GM23338 (cell line): ENCODE results near the gene PRPH2. TPM values are rescaled to one million over a fixed set of nuclear protein-coding genes. Genes with fewer than 3 reads are reported as not detected.

Experiments
- ATAC-seq: fragments of 200-7000 bp; cut with Tn5 transposase; 3 replicates; pipeline ENCODE4 v1.9.1; 2020
- DNase-seq: peaks from one replicate; pipeline ENCODE4 v3.0.0-alpha.2; 2015; ENCODE audit warnings: low spot score
- H2AFZ ChIP-seq: fragments of 200-600 bp; sonication (generic); 2 replicates; pipeline ENCODE4 v1.8.0; 2016; ENCODE audit warnings: antibody characterized with exemption, mild to moderate bottlenecking, moderate library complexity
- H3F3A ChIP-seq: fragments of 200-600 bp; sonication (generic); replicated peaks from 2 replicates; pipeline ENCODE4 v1.8.0; 2017; ENCODE audit warnings: antibody characterized with exemption, mixed run types, low read depth
- H3K27ac ChIP-seq: fragments of 200-600 bp; sonication (generic); 2 replicates; pipeline ENCODE4 v1.6.1; 2016; ENCODE audit warnings: low read depth
- H3K27me3 ChIP-seq: fragments of 200-600 bp; sonication (generic); 2 replicates; pipeline ENCODE4 v1.8.0; 2016; ENCODE audit warnings: mild to moderate bottlenecking, mixed run types, moderate library complexity; ENCODE audit not compliant: insufficient read depth
- H3K36me3 ChIP-seq: fragments of 200-600 bp; sonication (generic); 2 replicates; pipeline ENCODE4 v1.8.0; 2016; ENCODE audit warnings: mild to moderate bottlenecking; ENCODE audit not compliant: insufficient read depth
- H3K4me1 ChIP-seq: fragments of 200-600 bp; sonication (generic); 2 replicates; pipeline ENCODE4 v1.8.0; 2016; ENCODE audit warnings: mild to moderate bottlenecking, moderate library complexity; ENCODE audit not compliant: insufficient read depth
- H3K4me2 ChIP-seq: fragments of 200-600 bp; sonication (generic); 2 replicates; pipeline ENCODE4 v1.7.1; 2017; ENCODE audit warnings: mixed run types
- H3K4me3 ChIP-seq: fragments of 200-600 bp; sonication (generic); 2 replicates; pipeline ENCODE4 v1.6.1; 2016; ENCODE audit warnings: mixed run types
- H3K79me2 ChIP-seq: fragments of 200-600 bp; sonication (generic); replicated peaks from 2 replicates; pipeline ENCODE4 v1.8.0; 2017; ENCODE audit warnings: mild to moderate bottlenecking; ENCODE audit not compliant: insufficient read depth
- H3K9me2 ChIP-seq: fragments of 200-600 bp; sonication (generic); 2 replicates; pipeline ENCODE4 v1.8.0; 2017; ENCODE audit not compliant: insufficient read depth
- H4K20me1 ChIP-seq: fragments of 200-600 bp; sonication (generic); replicated peaks from 2 replicates; pipeline ENCODE4 v1.8.0; 2017; ENCODE audit warnings: mild to moderate bottlenecking; ENCODE audit not compliant: insufficient read depth
- H3K27ac Mint-ChIP-seq: 2 replicates; pipeline ENCODE4 v1.8.0; 2020; ENCODE audit warnings: inconsistent platforms, mild to moderate bottlenecking, moderate library complexity, mixed read lengths
- H3K27me3 Mint-ChIP-seq: 3 replicates; pipeline ENCODE4 v1.8.0; 2022; ENCODE audit warnings: low read depth, mild to moderate bottlenecking, moderate library complexity, mixed read lengths, inconsistent platforms; ENCODE audit not compliant: insufficient read depth, poor library complexity
- H3K36me3 Mint-ChIP-seq: 3 replicates; pipeline ENCODE4 v1.8.0; 2021; ENCODE audit warnings: low read depth, mild to moderate bottlenecking, inconsistent platforms, moderate library complexity, mixed read lengths
- H3K4me1 Mint-ChIP-seq: 3 replicates; pipeline ENCODE4 v1.8.0; 2020; ENCODE audit warnings: mild to moderate bottlenecking, inconsistent platforms, mixed read lengths
- H3K4me3 Mint-ChIP-seq: 3 replicates; pipeline ENCODE4 v1.8.0; 2021; ENCODE audit warnings: moderate library complexity, mild to moderate bottlenecking, inconsistent platforms, mixed read lengths
- H3K9me3 Mint-ChIP-seq: 3 replicates; pipeline ENCODE4 v1.8.0; 2020; ENCODE audit warnings: moderate library complexity, mild to moderate bottlenecking, inconsistent platforms, mixed read lengths
- CREB1 ChIP-seq: fragments of 250-450 bp; sonication (Bioruptor Pico); IDR thresholded peaks from 2 replicates; pipeline ENCODE4 v1.5.0; 2020; ENCODE audit warnings: low read depth, mild to moderate bottlenecking, moderate library complexity
- EZH2 ChIP-seq: fragments of 200-600 bp; sonication (generic); IDR thresholded peaks from one replicate; pipeline ENCODE4 v1.8.0; 2017; ENCODE audit warnings: antibody characterized with exemption, mild to moderate bottlenecking, low read depth; ENCODE audit not compliant: unreplicated experiment
- EZH2phosphoT487 ChIP-seq: fragments of 200-600 bp; sonication (generic); IDR thresholded peaks from one replicate; pipeline ENCODE4 v1.8.1; 2018; ENCODE audit warnings: antibody characterized with exemption; ENCODE audit not compliant: unreplicated experiment
- JUNB ChIP-seq: IDR thresholded peaks from one replicate; pipeline ENCODE4 v1.6.1; 2016; ENCODE audit warnings: antibody characterized with exemption; ENCODE audit not compliant: unreplicated experiment
- NANOG ChIP-seq: IDR thresholded peaks from 2 replicates; pipeline ENCODE4 v1.6.1; 2016; ENCODE audit warnings: antibody characterized with exemption, borderline replicate concordance
- POLR2AphosphoS5 ChIP-seq: IDR thresholded peaks from 2 replicates; pipeline ENCODE4 v1.6.1; 2016; ENCODE audit warnings: antibody characterized with exemption, low read depth
- STAT1 ChIP-seq: IDR thresholded peaks from one replicate; pipeline ENCODE4 v1.6.1; 2016; ENCODE audit warnings: antibody characterized with exemption; ENCODE audit not compliant: unreplicated experiment
- ZNF114 ChIP-seq: fragments of 250-450 bp; sonication (Bioruptor Pico); IDR thresholded peaks from 2 replicates; pipeline ENCODE4 v1.5.0; 2020; ENCODE audit warnings: mild to moderate bottlenecking, moderate library complexity
- ZNF331 ChIP-seq: fragments of 250-450 bp; sonication (Bioruptor Pico); IDR thresholded peaks from 2 replicates; pipeline ENCODE4 v1.5.0; 2020; ENCODE audit warnings: low read depth, mild to moderate bottlenecking, moderate library complexity
- polyA plus RNA-seq: library from polyadenylated mRNA; unstranded; fragments of >200 nt; fragmentation: Nextera tagmentation; extraction: Ambion mirVana; gene quantifications from 2 replicates; pipeline ENCODE4 v1.2.1, GENCODE V29; 2016
- total RNA-seq: library from RNA; depleted of rRNA; stranded (reverse); fragments of >200 nt; shearing (Covaris generic); gene quantifications from 2 replicates; pipeline ENCODE4 v1.2.3, GENCODE V29; 2014
- TF ChIP-seq, protein P1 (sequence below): IDR thresholded peaks from 2 replicates; pipeline ENCODE4 v1.6.1; 2016; ENCODE audit warnings: antibody characterized with exemption
- TF ChIP-seq, protein P2 (sequence below): fragments of 250-450 bp; sonication (Bioruptor Pico); IDR thresholded peaks from 2 replicates; pipeline ENCODE4 v1.5.0; 2020; ENCODE audit warnings: mild to moderate bottlenecking, moderate library complexity
- TF ChIP-seq, protein P3 (sequence below): IDR thresholded peaks from one replicate; pipeline ENCODE4 v1.6.1; 2018; ENCODE audit warnings: antibody characterized with exemption; ENCODE audit not compliant: unreplicated experiment
- TF ChIP-seq, protein P4 (sequence below), 2 experiments: fragments of 200-600 bp in 1 of 2; sonication (generic) in 1 of 2; conservative IDR thresholded peaks; 2 replicates each; pipeline versions ENCODE4 v1.5.1 to v1.6.1; 2016 to 2017; ENCODE audit warnings: antibody characterized with exemption in 2 of 2, low read depth in 2 of 2, mild to moderate bottlenecking in 2 of 2, moderate library complexity in 1 of 2

The PRPH2 gene
- total and polyA plus RNA-seq, 2 experiments from 2014 or later: 0.50 to 0.52 TPM

DNA sequence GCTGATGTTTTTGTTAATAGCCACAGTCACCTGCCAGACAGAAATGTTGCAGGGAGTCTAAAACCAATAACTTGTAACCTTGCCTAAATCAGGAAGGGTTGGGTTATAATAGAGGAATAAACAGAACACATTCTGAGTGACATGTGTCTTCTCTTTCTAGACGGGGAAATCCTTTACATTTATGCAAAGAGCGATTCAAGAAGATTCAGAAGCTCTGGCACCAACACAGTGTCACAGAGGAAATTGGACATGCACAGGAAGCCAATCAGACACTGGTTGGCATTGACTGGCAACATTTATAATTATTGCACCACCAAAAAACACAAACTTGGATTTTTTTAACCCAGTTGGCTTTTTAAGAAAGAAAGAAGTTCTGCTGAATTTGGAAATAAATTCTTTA lies 31.5 kb downstream of the PRPH2 start:
- Mint-ChIP-seq H3K27ac (no peak overlapping the region), H3K4me3 (no peak overlapping the region), H3K27me3 (peaks cover 2% of the 10 kb centered on the region), H3K4me1 (no peaks in the 10 kb centered on the region), H3K9me3 (peaks cover 12% of the 10 kb centered on the region; the same call in 2 of the 3 replicates), H3K36me3 (peaks cover 65% of the 10 kb centered on the region)
- no peak overlapping the region for H3K27ac ChIP-seq
- no peak overlapping the region for H3K4me2 ChIP-seq
- no peak for DNase-seq
- H3K4me3 ChIP-seq: no peak overlapping the region
- ATAC-seq: no peak
- H2AFZ ChIP-seq: no peak overlapping the region
- H3K4me1 ChIP-seq: no peaks in the 10 kb centered on the region
- H3K9me2 ChIP-seq: no peaks in the 10 kb centered on the region
- H4K20me1 ChIP-seq: no peaks in the 10 kb centered on the region
- H3K79me2 ChIP-seq: no peaks in the 10 kb centered on the region
- TF ChIP-seq, protein P1, sequence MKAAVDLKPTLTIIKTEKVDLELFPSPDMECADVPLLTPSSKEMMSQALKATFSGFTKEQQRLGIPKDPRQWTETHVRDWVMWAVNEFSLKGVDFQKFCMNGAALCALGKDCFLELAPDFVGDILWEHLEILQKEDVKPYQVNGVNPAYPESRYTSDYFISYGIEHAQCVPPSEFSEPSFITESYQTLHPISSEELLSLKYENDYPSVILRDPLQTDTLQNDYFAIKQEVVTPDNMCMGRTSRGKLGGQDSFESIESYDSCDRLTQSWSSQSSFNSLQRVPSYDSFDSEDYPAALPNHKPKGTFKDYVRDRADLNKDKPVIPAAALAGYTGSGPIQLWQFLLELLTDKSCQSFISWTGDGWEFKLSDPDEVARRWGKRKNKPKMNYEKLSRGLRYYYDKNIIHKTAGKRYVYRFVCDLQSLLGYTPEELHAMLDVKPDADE: no peak
- TF ChIP-seq, protein P2, sequence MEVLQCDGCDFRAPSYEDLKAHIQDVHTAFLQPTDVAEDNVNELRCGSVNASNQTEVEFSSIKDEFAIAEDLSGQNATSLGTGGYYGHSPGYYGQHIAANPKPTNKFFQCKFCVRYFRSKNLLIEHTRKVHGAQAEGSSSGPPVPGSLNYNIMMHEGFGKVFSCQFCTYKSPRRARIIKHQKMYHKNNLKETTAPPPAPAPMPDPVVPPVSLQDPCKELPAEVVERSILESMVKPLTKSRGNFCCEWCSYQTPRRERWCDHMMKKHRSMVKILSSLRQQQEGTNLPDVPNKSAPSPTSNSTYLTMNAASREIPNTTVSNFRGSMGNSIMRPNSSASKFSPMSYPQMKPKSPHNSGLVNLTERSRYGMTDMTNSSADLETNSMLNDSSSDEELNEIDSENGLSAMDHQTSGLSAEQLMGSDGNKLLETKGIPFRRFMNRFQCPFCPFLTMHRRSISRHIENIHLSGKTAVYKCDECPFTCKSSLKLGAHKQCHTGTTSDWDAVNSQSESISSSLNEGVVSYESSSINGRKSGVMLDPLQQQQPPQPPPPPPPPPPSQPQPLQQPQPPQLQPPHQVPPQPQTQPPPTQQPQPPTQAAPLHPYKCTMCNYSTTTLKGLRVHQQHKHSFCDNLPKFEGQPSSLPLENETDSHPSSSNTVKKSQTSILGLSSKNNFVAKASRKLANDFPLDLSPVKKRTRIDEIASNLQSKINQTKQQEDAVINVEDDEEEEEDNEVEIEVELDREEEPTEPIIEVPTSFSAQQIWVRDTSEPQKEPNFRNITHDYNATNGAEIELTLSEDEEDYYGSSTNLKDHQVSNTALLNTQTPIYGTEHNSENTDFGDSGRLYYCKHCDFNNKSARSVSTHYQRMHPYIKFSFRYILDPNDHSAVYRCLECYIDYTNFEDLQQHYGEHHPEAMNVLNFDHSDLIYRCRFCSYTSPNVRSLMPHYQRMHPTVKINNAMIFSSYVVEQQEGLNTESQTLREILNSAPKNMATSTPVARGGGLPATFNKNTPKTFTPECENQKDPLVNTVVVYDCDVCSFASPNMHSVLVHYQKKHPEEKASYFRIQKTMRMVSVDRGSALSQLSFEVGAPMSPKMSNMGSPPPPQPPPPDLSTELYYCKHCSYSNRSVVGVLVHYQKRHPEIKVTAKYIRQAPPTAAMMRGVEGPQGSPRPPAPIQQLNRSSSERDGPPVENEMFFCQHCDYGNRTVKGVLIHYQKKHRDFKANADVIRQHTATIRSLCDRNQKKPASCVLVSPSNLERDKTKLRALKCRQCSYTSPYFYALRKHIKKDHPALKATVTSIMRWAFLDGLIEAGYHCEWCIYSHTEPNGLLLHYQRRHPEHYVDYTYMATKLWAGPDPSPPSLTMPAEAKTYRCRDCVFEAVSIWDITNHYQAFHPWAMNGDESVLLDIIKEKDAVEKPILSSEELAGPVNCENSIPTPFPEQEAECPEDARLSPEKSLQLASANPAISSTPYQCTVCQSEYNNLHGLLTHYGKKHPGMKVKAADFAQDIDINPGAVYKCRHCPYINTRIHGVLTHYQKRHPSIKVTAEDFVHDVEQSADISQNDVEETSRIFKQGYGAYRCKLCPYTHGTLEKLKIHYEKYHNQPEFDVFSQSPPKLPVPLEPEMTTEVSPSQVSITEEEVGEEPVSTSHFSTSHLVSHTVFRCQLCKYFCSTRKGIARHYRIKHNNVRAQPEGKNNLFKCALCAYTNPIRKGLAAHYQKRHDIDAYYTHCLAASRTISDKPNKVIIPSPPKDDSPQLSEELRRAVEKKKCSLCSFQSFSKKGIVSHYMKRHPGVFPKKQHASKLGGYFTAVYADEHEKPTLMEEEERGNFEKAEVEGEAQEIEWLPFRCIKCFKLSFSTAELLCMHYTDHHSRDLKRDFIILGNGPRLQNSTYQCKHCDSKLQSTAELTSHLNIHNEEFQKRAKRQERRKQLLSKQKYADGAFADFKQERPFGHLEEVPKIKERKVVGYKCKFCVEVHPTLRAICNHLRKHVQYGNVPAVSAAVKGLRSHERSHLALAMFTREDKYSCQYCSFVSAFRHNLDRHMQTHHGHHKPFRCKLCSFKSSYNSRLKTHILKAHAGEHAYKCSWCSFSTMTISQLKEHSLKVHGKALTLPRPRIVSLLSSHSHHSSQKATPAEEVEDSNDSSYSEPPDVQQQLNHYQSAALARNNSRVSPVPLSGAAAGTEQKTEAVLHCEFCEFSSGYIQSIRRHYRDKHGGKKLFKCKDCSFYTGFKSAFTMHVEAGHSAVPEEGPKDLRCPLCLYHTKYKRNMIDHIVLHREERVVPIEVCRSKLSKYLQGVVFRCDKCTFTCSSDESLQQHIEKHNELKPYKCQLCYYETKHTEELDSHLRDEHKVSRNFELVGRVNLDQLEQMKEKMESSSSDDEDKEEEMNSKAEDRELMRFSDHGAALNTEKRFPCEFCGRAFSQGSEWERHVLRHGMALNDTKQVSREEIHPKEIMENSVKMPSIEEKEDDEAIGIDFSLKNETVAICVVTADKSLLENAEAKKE (CRISPR knock-in tag): no peak
- TF ChIP-seq EZH2: no peak
- no peak for TF ChIP-seq STAT1
- TF ChIP-seq CREB1 (CRISPR knock-in tag): no peak
- no peak for TF ChIP-seq ZNF331 (CRISPR knock-in tag)
- TF ChIP-seq, protein P3, sequence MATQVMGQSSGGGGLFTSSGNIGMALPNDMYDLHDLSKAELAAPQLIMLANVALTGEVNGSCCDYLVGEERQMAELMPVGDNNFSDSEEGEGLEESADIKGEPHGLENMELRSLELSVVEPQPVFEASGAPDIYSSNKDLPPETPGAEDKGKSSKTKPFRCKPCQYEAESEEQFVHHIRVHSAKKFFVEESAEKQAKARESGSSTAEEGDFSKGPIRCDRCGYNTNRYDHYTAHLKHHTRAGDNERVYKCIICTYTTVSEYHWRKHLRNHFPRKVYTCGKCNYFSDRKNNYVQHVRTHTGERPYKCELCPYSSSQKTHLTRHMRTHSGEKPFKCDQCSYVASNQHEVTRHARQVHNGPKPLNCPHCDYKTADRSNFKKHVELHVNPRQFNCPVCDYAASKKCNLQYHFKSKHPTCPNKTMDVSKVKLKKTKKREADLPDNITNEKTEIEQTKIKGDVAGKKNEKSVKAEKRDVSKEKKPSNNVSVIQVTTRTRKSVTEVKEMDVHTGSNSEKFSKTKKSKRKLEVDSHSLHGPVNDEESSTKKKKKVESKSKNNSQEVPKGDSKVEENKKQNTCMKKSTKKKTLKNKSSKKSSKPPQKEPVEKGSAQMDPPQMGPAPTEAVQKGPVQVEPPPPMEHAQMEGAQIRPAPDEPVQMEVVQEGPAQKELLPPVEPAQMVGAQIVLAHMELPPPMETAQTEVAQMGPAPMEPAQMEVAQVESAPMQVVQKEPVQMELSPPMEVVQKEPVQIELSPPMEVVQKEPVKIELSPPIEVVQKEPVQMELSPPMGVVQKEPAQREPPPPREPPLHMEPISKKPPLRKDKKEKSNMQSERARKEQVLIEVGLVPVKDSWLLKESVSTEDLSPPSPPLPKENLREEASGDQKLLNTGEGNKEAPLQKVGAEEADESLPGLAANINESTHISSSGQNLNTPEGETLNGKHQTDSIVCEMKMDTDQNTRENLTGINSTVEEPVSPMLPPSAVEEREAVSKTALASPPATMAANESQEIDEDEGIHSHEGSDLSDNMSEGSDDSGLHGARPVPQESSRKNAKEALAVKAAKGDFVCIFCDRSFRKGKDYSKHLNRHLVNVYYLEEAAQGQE: no peak
- TF ChIP-seq EZH2phosphoT487: no peak
- TF ChIP-seq, protein P4, sequence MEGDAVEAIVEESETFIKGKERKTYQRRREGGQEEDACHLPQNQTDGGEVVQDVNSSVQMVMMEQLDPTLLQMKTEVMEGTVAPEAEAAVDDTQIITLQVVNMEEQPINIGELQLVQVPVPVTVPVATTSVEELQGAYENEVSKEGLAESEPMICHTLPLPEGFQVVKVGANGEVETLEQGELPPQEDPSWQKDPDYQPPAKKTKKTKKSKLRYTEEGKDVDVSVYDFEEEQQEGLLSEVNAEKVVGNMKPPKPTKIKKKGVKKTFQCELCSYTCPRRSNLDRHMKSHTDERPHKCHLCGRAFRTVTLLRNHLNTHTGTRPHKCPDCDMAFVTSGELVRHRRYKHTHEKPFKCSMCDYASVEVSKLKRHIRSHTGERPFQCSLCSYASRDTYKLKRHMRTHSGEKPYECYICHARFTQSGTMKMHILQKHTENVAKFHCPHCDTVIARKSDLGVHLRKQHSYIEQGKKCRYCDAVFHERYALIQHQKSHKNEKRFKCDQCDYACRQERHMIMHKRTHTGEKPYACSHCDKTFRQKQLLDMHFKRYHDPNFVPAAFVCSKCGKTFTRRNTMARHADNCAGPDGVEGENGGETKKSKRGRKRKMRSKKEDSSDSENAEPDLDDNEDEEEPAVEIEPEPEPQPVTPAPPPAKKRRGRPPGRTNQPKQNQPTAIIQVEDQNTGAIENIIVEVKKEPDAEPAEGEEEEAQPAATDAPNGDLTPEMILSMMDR (conservative IDR thresholded peaks at IDR 0.05; ENCODE audit: low read depth in 2 of 2): no peak
- no peak for TF ChIP-seq JUNB
- no peak for TF ChIP-seq POLR2AphosphoS5
- TF ChIP-seq ZNF114 (CRISPR knock-in tag): no peak
- no peak for TF ChIP-seq NANOG
- peaks cover 39% of the 10 kb centered on the region for H3K36me3 ChIP-seq
- no peaks in the 10 kb centered on the region for H3F3A ChIP-seq
- no peaks in the 10 kb centered on the region for H3K27me3 ChIP-seq
